ENCODE data around the gene SLC24A3. TPM values are rescaled to one million over a fixed set of nuclear protein-coding genes. Genes with fewer than 3 reads are reported as not detected.

The SLC24A3 gene
- total and polyA plus RNA-seq, 2 experiments from 2014 or later = 0.81 to 2.5 TPM

- TF ChIP-seq ZNF462 (CRISPR knock-in tag; IDR thresholded peaks at IDR 0.05) (no peak), EZH2 (IDR thresholded peaks at IDR 0.05; ENCODE audit: low read depth, unreplicated experiment) (no peak)
Observed at GRCh38 chr20:19764207-19764606, 551.8 kb downstream of the SLC24A3 start (continued).

- Mint-ChIP-seq H3K9me3 (no peaks in the 10 kb centered on the region), H3K27me3 (ENCODE audit: insufficient read depth, low read depth, poor library complexity) (no peaks in the 10 kb centered on the region), H3K36me3 (ENCODE audit: low read depth) (no peaks in the 10 kb centered on the region), H3K4me3 (no peak overlapping the region), H3K27ac (no peak overlapping the region), H3K4me1 (peaks cover 15% of the 10 kb centered on the region; the same call in 2 of the 3 replicates)
- TF ChIP-seq EZH2 (IDR thresholded peaks at IDR 0.05; ENCODE audit: low read depth, unreplicated experiment) (no peak), ETS1 (IDR thresholded peaks at IDR 0.05) (no peak), ZNF114 (CRISPR knock-in tag; IDR thresholded peaks at IDR 0.05) (no peak), ZNF462 (CRISPR knock-in tag; IDR thresholded peaks at IDR 0.05) (no peak)
- H3K4me1 ChIP-seq (ENCODE audit: insufficient read depth) = no peaks in the 10 kb centered on the region; the same call in 1 of the 2 replicates
- H3K4me3 ChIP-seq = no peak overlapping the region
- no peaks in the 10 kb centered on the region for H3F3A ChIP-seq (replicated peaks; ENCODE audit: low read depth)
- H3K9me2 ChIP-seq (ENCODE audit: insufficient read depth) = no peaks in the 10 kb centered on the region
- H3K27ac ChIP-seq (ENCODE audit: low read depth) = no peak overlapping the region
- H2AFZ ChIP-seq = no peak overlapping the region
- H3K4me2 ChIP-seq = no peak overlapping the region
- no peaks in the 10 kb centered on the region for H4K20me1 ChIP-seq (replicated peaks; ENCODE audit: insufficient read depth)
- no peak for DNase-seq (ENCODE audit: low spot score)
- no peak for ATAC-seq
- no peaks in the 10 kb centered on the region for H3K36me3 ChIP-seq (ENCODE audit: insufficient read depth)
- H3K27me3 ChIP-seq (ENCODE audit: insufficient read depth) = peaks cover 7% of the 10 kb centered on the region; the same call in 1 of the 2 replicates
- no peaks in the 10 kb centered on the region for H3K79me2 ChIP-seq (replicated peaks; ENCODE audit: insufficient read depth)
Observed at GRCh38 chr20:19765266-19765665, 552.8 kb downstream of the SLC24A3 start.
